Body of pancreas (tissue), 4 donors: Measurements from ENCODE around the gene APOC4.

ENCODE experiments used
- POLR2A ChIP-seq, 3 donors: fragments of 450-650 bp; IDR thresholded peaks; one replicate each; pipeline ENCODE4 v1.6.1; 2016; ENCODE audit warnings: antibody characterized with exemption in 3 of 3, mild to moderate bottlenecking in 2 of 3
- TF ChIP-seq, protein P1 (sequence below), 7 experiments: fragments of 450-650 bp in 4 of 7; fragments of 200-600 bp in 3 of 7; sonication (generic) in 3 of 7; IDR thresholded peaks; one replicate each; pipeline ENCODE4 v1.5.1; 2016 to 2019; ENCODE audit warnings: antibody characterized with exemption in 7 of 7

DNA sequence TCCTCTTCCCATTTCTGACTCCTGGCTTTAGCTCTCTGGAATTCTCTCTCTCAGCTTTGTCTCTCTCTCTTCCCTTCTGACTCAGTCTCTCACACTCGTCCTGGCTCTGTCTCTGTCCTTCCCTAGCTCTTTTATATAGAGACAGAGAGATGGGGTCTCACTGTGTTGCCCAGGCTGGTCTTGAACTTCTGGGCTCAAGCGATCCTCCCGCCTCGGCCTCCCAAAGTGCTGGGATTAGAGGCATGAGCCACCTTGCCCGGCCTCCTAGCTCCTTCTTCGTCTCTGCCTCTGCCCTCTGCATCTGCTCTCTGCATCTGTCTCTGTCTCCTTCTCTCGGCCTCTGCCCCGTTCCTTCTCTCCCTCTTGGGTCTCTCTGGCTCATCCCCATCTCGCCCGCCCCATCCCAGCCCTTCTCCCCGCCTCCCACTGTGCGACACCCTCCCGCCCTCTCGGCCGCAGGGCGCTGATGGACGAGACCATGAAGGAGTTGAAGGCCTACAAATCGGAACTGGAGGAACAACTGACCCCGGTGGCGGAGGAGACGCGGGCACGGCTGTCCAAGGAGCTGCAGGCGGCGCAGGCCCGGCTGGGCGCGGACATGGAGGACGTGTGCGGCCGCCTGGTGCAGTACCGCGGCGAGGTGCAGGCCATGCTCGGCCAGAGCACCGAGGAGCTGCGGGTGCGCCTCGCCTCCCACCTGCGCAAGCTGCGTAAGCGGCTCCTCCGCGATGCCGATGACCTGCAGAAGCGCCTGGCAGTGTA is 33.8 kb upstream of the APOC4 start:
- TF ChIP-seq, protein P1, sequence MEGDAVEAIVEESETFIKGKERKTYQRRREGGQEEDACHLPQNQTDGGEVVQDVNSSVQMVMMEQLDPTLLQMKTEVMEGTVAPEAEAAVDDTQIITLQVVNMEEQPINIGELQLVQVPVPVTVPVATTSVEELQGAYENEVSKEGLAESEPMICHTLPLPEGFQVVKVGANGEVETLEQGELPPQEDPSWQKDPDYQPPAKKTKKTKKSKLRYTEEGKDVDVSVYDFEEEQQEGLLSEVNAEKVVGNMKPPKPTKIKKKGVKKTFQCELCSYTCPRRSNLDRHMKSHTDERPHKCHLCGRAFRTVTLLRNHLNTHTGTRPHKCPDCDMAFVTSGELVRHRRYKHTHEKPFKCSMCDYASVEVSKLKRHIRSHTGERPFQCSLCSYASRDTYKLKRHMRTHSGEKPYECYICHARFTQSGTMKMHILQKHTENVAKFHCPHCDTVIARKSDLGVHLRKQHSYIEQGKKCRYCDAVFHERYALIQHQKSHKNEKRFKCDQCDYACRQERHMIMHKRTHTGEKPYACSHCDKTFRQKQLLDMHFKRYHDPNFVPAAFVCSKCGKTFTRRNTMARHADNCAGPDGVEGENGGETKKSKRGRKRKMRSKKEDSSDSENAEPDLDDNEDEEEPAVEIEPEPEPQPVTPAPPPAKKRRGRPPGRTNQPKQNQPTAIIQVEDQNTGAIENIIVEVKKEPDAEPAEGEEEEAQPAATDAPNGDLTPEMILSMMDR (IDR thresholded peaks at IDR 0.05): no peak
- TF ChIP-seq POLR2A (IDR thresholded peaks at IDR 0.05): no peak
